Transverse colon (tissue), 4 donors: Measurements from ENCODE around the gene CAPZA1. TPM values are rescaled to one million over a fixed set of nuclear protein-coding genes. Genes with fewer than 3 reads are reported as not detected.

ENCODE experiments used
- DNase-seq: peaks from one replicate; pipeline ENCODE4 v3.0.0-alpha.2; 2019
- H3K27ac ChIP-seq, 4 donors: fragments of 200-600 bp; sonication (generic); 2 replicates each; pipeline ENCODE4 v1.5.1; 2016 to 2018; ENCODE audit warnings: inconsistent platforms in 4 of 4
- H3K27me3 ChIP-seq: fragments of 200-600 bp; sonication (generic); 2 replicates; pipeline ENCODE4 v1.5.1; 2017; ENCODE audit warnings: inconsistent platforms
- H3K36me3 ChIP-seq, 4 donors: fragments of 200-600 bp; sonication (generic); 2 replicates each; pipeline ENCODE4 v1.5.1; 2017 to 2019; ENCODE audit warnings: inconsistent platforms in 4 of 4
- H3K4me1 ChIP-seq, 4 donors: fragments of 200-600 bp; sonication (generic); 2 replicates each; pipeline ENCODE4 v1.5.1; 2017 to 2020; ENCODE audit warnings: inconsistent platforms in 4 of 4
- H3K4me3 ChIP-seq, 4 donors: fragments of 200-600 bp; sonication (generic); 1 replicate in 1 of 4; 2 replicates in 3 of 4; pipeline versions ENCODE4 v1.5.1 to v1.6.1; 2017 to 2019; ENCODE audit warnings: inconsistent platforms in 4 of 4
- H3K9me3 ChIP-seq, 2 donors: fragments of 200-600 bp; sonication (generic); 2 replicates each; pipeline ENCODE4 v1.5.1; 2017 to 2019; ENCODE audit warnings: inconsistent platforms in 2 of 2
- EP300 ChIP-seq: sonication (generic); formaldehyde crosslinking; IDR thresholded peaks from one replicate; pipeline ENCODE4 v1.6.1; 2017; ENCODE audit warnings: antibody characterized with exemption, low read depth
- POLR2A ChIP-seq: fragments of 450-650 bp; IDR thresholded peaks from one replicate; pipeline ENCODE4 v1.6.1; 2016; ENCODE audit warnings: antibody characterized with exemption, mild to moderate bottlenecking, moderate library complexity
- POLR2AphosphoS5 ChIP-seq, 3 donors: sonication (generic); formaldehyde crosslinking; IDR thresholded peaks; one replicate each; pipeline ENCODE4 v1.6.1; 2016; ENCODE audit warnings: antibody characterized with exemption in 3 of 3
- WGBS, 2 donors: methylation state at CpG; one replicate each; pipeline ENCODE4 v1.1.5; 2018; ENCODE audit warnings: low coverage in 1 of 2; 5-methylcytosine and 5-hydroxymethylcytosine counted together
- in situ Hi-C, 4 donors: fragments of 200-750 bp; cut with MboI; loops; one replicate each; pipeline versions ENCODE4 v1.15.0 to v1.15.1; 2017; ENCODE audit warnings: low sequenced_read_pairs in 3 of 4, low pct_ligation_motif_present in 1 of 4, low pct_unique_long_range_greater_than_20kb in 1 of 4
- intact Hi-C: fragments of 100-400 bp; cut with DNase I; formaldehyde crosslinking; loops from one replicate; pipeline ENCODE4 v1.15.1; 2023; ENCODE audit warnings: low total_unique reads
- total RNA-seq, 4 donors: library from RNA; depleted of rRNA; stranded (reverse); fragments of >200 nt; gene quantifications; one replicate each; pipeline ENCODE4 v1.1.0, GENCODE V29; 2016
- TF ChIP-seq, protein P1 (sequence below), 5 experiments: fragments of 200-600 bp in 3 of 5; fragments of 450-650 bp in 2 of 5; sonication (generic) in 3 of 5; IDR thresholded peaks; 1 replicate in 2 of 5; 2 replicates in 3 of 5; pipeline ENCODE4 v1.5.1; 2016 to 2017; ENCODE audit warnings: antibody characterized with exemption in 5 of 5, inconsistent platforms in 3 of 5, mild to moderate bottlenecking in 2 of 5, moderate library complexity in 1 of 5

Gene CAPZA1
- total RNA-seq, 4 donors from 2014 or later: 44.2 to 228 (median 123) TPM

- no peak for TF ChIP-seq POLR2AphosphoS5 (IDR thresholded peaks at IDR 0.05)
- TF ChIP-seq, protein P1, sequence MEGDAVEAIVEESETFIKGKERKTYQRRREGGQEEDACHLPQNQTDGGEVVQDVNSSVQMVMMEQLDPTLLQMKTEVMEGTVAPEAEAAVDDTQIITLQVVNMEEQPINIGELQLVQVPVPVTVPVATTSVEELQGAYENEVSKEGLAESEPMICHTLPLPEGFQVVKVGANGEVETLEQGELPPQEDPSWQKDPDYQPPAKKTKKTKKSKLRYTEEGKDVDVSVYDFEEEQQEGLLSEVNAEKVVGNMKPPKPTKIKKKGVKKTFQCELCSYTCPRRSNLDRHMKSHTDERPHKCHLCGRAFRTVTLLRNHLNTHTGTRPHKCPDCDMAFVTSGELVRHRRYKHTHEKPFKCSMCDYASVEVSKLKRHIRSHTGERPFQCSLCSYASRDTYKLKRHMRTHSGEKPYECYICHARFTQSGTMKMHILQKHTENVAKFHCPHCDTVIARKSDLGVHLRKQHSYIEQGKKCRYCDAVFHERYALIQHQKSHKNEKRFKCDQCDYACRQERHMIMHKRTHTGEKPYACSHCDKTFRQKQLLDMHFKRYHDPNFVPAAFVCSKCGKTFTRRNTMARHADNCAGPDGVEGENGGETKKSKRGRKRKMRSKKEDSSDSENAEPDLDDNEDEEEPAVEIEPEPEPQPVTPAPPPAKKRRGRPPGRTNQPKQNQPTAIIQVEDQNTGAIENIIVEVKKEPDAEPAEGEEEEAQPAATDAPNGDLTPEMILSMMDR (IDR thresholded peaks at IDR 0.05): no peak
- TF ChIP-seq EP300: no peak
- no peak for TF ChIP-seq POLR2A
- in situ Hi-C loops (loop anchor here (10.0 to 25.0 kb wide), 3 partner anchors 80 to 358 kb away; partner anchors contain the start of genes CTTNBP2NL (in 4 of the 4) and LRIG2 (in 1 of the 4)), intact Hi-C loops (no loop called here)
- 52 to 65% methylated on average over 2 to 6 of the region's 7 CpGs for WGBS, 2 donors
- H3K4me3 ChIP-seq: peak overlapping the region in 3 of 4 donors; percentile 94 to 97 (median 97)
- peaks cover 55 to 70% (median 57%) of the 10 kb centered on the region in 4 donors for H3K4me1 ChIP-seq
- no peaks in the 10 kb centered on the region for H3K36me3 ChIP-seq
- H3K9me3 ChIP-seq: no peaks in the 10 kb centered on the region
- no peaks in the 10 kb centered on the region for H3K27me3 ChIP-seq
- H3K27ac ChIP-seq: peak overlapping the region; percentile 99 to 100 (median 99)
- DNase-seq: no peak
Observed at GRCh38 chr1:112704391-112704933, 84.8 kb downstream of the CAPZA1 start.

GRCh38 chr1:112704934-112705627 lies 85.4 kb downstream of the CAPZA1 start:
- Histone ChIP-seq H3K27ac (peak overlapping the region; percentile 99 to 100 (median 99)), H3K36me3 (no peaks in the 10 kb centered on the region), H3K27me3 (no peaks in the 10 kb centered on the region), H3K9me3 (no peaks in the 10 kb centered on the region), H3K4me1 (peaks cover 49 to 64% (median 51%) of the 10 kb centered on the region in 4 donors), H3K4me3 (peak overlapping the region; percentile 44 to 97 (median 96))
- 0 to 3% methylated on average over 3 to 13 of the region's 13 CpGs for WGBS, 2 donors
- TF ChIP-seq POLR2A (peak; percentile 84), EP300 (no peak), POLR2AphosphoS5 (IDR thresholded peaks at IDR 0.05) (peak; percentile 73 to 81 (median 79))
- TF ChIP-seq, protein P1 (IDR thresholded peaks at IDR 0.05): no peak
- peak; percentile 86 for DNase-seq
- intact Hi-C loops (loop anchor here (5.0 kb wide), 1 partner anchor 313 kb away; no protein-coding TSS in a partner anchor), in situ Hi-C loops (loop anchor here (5.0 to 25.0 kb wide), 4 partner anchors 80 to 357 kb away; partner anchors contain the start of genes CTTNBP2NL (in 4 of the 4) and LRIG2 (in 1 of the 4))

- Histone ChIP-seq H3K4me1 (peaks cover 33 to 48% (median 35%) of the 10 kb centered on the region in 4 donors), H3K9me3 (no peaks in the 10 kb centered on the region), H3K36me3 (no peaks in the 10 kb centered on the region), H3K27me3 (no peaks in the 10 kb centered on the region), H3K27ac (peak within 1 kb of the TSS; percentile 99 to 100 (median 99)), H3K4me3 (peak within 1 kb of the TSS; percentile 94 to 97 (median 96))
- peak; percentile 81 for DNase-seq
- in situ Hi-C loops: loop anchor here (5.0 to 25.0 kb wide), 4 partner anchors 82 to 356 kb away; partner anchors contain the start of genes CTTNBP2NL (in 4 of the 4) and LRIG2 (in 1 of the 4)
- TF ChIP-seq POLR2AphosphoS5 (IDR thresholded peaks at IDR 0.05): peak; percentile 94
- TF ChIP-seq POLR2A: peak; percentile 89
- TF ChIP-seq EP300: no peak
- WGBS, 2 donors: 4% methylated on average over 37 of the region's 61 CpGs; no CpG with 5 or more reads in 1 of the 2 donors
- intact Hi-C loops: loop anchor here (1.0 to 5.0 kb wide), 2 partner anchors 86 to 314 kb away; no protein-coding TSS in a partner anchor
Observed at GRCh38 chr1:112706505-112707220, 87.0 kb downstream of the CAPZA1 start, which contains the start of gene RHOC. Gene RHOC (minus strand): TSS chr1:112707127. CDS start chr1:112703799, 3,328 bp downstream.

GRCh38 chr1:112707221-112708001 lies 87.8 kb downstream of the CAPZA1 start:
- in situ Hi-C loops: loop anchor here (5.0 to 25.0 kb wide), 4 partner anchors 83 to 355 kb away; partner anchors contain the start of genes CTTNBP2NL (in 4 of the 4) and LRIG2 (in 1 of the 4)
- 7 to 21% methylated on average over 7 to 42 of the region's 42 CpGs for WGBS, 2 donors
- peak overlapping the region; percentile 65 to 97 (median 96) for H3K4me3 ChIP-seq
- no peaks in the 10 kb centered on the region for H3K27me3 ChIP-seq
- intact Hi-C loops: loop anchor here (5.0 kb wide), 1 partner anchor 315 kb away; no protein-coding TSS in a partner anchor
- no peaks in the 10 kb centered on the region for H3K36me3 ChIP-seq
- peak; percentile 92 for DNase-seq
- no peaks in the 10 kb centered on the region for H3K9me3 ChIP-seq
- TF ChIP-seq, protein P1 (IDR thresholded peaks at IDR 0.05): peak; percentile 89 to 96 (median 92)
- TF ChIP-seq EP300: no peak
- peaks cover 26 to 41% (median 29%) of the 10 kb centered on the region in 4 donors for H3K4me1 ChIP-seq
- peak overlapping the region; percentile 99 to 100 (median 99) for H3K27ac ChIP-seq
